GM12872 (cell line): ENCODE results near the gene LIF.
A peak's percentile ranks its signal among the peaks of the same experiment; 100 is the strongest.

Source experiments
- TF ChIP-seq, protein P1 (sequence below): IDR thresholded peaks from 3 replicates; pipeline ENCODE4 v1.5.1; 2011; ENCODE audit warnings: low read depth, mild to moderate bottlenecking, low read length, moderate library complexity; ENCODE audit not compliant: insufficient read depth

Gene LIF

DNA sequence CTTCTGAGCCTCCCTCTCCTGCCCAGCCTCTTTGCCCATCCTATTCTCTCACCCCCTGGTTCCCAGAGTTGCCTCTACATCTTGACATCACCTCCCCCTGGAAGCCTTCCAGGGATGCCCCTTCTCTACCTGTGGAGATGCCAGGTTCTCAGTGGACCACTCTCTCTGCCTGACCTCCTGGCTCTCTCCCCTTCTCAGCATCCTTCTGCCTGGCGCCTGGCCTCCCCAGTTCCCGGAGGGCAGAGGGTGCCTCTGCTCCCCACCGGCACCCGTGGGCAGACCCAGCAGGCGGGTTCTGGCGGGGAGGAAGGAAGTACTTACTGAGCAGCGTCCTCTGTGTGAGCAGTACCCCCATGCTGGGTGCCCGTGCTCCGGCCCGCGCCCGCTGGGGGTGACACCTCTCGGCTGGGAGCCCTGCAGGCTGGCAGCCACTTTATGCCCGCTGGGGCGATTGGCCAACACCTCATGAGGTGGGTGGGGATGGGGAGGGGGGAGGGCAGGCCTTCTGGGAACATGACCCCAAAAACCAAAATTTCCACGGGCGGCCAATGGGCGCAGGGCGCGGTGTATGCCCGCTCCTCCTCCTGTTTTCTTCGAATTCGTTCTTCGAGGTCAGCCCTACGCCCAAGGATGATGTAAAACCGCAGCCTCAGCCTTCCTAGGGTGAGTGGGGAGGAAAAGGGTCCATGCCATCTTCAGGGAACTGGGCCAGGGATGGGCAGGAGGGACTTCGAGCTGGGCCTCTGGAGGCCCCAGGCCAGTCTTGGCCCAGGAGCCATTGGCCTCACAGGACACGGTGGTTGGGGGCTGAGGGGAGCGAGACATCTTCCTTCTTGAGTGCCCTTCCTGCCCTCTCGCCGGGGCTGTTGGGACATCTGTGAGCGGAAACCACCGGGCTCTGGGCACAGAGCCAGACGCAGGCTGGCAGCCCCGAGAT lies 20.2 kb upstream of the LIF start, which contains the start of gene OSM:
Gene OSM (minus strand): TSS at position 407 of the 937 bp plus-strand sequence. CDS start 52 bp downstream, at position 355.
- TF ChIP-seq, protein P1, sequence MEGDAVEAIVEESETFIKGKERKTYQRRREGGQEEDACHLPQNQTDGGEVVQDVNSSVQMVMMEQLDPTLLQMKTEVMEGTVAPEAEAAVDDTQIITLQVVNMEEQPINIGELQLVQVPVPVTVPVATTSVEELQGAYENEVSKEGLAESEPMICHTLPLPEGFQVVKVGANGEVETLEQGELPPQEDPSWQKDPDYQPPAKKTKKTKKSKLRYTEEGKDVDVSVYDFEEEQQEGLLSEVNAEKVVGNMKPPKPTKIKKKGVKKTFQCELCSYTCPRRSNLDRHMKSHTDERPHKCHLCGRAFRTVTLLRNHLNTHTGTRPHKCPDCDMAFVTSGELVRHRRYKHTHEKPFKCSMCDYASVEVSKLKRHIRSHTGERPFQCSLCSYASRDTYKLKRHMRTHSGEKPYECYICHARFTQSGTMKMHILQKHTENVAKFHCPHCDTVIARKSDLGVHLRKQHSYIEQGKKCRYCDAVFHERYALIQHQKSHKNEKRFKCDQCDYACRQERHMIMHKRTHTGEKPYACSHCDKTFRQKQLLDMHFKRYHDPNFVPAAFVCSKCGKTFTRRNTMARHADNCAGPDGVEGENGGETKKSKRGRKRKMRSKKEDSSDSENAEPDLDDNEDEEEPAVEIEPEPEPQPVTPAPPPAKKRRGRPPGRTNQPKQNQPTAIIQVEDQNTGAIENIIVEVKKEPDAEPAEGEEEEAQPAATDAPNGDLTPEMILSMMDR: no peak

DNA sequence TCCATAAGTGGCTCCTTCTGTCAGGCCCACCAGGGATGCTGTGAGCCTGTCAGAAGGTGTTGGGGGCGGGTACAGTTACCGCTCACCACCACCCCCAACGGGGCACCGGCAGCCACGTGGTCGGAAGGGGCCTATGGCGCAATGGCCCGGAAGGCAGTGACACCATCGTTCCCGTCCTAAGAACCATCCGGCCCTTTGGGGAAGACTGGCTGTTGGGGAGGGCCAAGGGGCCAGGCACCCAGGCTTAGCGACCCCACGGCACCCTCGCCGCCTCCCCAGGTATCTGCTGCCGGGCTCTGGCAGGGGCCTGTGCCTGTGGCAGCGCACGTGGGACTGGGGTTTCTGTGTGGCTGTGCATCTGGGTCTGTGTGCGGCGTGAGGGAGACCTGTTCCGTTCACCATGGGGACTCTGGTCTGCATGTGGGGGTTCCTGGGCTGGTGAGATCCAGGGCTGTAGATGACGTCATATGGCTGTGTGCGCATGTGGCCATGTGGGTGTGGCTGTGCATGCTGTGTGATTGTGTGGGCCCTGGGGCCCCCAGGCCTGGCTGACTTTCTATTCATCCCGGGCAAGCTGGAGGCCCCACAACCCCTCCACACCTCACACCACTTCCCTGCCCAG lies 19.4 kb upstream of the LIF start:
- TF ChIP-seq, protein P1: no peak

DNA sequence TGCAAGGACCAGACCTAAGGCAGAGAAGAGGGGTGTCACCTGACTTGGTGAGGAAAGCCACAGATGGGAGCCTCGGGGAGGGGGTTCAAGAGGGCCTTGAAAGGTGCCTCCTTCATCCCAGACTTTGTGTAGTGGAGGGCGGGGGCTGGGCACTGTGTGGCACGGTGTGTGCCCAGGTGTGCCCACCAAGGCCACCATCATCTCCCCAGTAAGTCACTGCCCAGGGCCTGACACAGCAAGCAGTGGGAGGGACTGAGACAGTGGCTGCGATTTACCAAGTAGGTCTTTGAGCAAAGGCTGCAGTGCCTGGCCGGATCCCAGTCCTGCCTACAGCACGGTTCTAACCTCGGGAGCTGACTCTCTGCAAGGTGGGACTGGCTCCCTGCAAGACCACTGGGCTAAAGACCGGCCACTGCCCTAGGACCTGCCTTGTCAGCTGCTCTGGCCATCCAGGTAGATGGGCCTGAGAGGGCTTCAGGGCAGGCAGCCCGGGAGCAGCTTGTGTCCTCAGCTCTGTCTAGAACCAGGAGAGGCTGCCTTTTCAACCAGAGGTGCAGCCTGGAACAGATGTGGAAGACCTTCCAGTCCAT lies 18.7 kb upstream of the LIF start:
- TF ChIP-seq, protein P1: no peak

DNA sequence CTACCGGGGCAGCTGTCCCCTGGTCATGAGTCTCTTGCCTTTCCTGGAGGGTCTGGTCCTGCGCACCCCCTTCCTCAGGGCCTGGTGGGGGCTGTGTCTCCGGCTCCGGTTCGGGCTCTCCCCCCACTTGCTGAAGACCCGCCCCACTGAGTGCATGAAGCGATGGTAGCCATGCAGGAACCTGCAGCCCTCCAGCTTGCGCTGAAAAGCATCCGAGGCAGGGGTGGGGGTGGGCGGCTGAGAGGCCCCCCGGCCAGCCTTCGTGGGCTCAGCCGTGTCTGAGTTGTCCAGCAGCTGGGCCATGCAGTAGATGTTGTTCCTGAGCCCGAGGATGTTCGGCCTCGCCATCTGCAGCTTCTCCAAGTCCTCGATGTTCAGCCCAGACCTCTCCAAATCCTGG lies 17.3 kb upstream of the LIF start:
- TF ChIP-seq, protein P1: no peak

DNA sequence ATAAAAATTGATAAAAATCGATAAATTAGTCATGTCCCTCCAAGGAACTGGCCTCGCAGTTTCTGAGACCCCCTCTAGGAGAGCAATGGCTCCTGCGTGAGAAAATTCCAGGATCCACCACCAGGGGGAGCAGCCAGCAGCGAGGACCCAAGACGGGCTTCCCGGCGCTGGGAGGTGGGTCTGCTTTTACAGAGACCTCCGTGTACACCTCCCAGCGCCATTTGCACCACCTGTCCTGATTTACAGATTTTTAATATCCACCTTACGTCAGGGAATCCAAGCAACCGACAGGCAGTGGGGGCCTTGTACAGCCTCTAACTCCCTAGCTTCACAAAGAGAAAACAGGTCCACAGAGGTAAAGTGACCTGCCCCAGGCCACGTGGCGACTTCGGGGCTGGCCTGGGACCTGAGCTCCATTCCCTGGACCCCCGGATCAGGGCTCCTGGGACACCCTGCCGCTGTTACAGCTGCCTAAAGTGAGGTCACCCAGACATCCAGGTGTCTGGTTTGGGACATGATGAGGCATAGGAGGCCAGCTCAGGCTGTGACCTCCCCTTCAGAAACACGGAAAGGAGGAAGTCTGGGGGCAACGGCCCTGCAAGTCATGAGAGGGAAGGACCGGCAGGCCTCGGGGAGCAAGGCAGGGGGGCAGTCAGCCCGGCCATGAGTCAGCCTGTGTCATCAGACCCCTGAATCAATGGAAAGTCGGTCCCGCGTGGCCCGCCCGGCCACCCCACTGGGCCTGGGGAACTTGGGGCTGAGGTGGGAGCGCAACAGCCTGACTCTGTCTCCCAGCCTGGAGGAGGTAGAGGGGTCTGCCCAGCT lies 16.6 kb upstream of the LIF start:
- TF ChIP-seq, protein P1: peak; percentile 93

DNA sequence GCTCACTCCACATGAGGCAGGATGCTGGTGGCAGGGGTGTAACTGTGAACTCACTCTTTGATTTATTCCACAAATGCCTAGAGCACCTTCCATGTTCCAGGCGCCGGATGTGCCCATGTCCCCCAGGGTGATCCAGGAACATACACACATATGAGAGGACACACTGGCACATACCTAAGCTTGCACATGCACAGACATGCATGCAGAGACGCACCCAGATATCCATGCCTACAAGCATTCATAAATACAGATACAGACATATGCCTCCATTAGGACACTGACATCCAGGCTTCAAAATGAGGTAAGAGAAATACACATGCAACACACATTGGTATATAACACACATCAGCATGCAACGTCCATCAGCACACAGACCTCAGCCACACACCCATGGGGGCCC lies 15.6 kb upstream of the LIF start:
- TF ChIP-seq, protein P1: no peak
